Measurements from ENCODE around the gene FMO5. TPM values are rescaled to one million over a fixed set of nuclear protein-coding genes. Genes with fewer than 3 reads are reported as not detected.
"Not testable (repeated sequence)": the region's sequence is repeated elsewhere in the genome, so short reads cannot be mapped to it uniquely, and the experiment has no call there.

The FMO5 gene
- total and polyA plus RNA-seq, 4 donors: 36.0 to 152 (median 99.1) TPM

DNA sequence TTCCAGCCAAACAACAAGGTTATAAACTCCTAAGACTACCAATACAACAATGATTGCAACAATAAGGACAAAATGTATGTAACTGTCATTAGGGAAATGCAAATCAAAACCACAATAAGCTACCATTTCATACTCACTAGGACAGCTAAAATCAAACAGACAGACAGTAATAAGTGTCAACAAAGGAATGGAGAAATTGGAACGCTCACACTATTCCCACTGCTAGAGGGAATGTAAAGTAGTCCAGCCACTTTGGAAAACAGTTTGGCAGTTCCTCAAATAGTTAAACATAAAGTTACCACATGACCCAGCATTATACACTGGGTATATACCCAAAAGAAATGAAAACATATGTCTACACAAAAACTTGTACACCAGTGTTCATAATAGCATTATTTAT is 62.1 kb downstream of the FMO5 start (continued):
- TF ChIP-seq EGR1 (IDR thresholded peaks at IDR 0.05; ENCODE audit: low read depth in 2 of 2): no peak
- TF ChIP-seq NR2F2 (IDR thresholded peaks at IDR 0.05): no peak
- TF ChIP-seq, protein P1, sequence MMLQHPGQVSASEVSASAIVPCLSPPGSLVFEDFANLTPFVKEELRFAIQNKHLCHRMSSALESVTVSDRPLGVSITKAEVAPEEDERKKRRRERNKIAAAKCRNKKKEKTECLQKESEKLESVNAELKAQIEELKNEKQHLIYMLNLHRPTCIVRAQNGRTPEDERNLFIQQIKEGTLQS (IDR thresholded peaks at IDR 0.05): no peak

DNA sequence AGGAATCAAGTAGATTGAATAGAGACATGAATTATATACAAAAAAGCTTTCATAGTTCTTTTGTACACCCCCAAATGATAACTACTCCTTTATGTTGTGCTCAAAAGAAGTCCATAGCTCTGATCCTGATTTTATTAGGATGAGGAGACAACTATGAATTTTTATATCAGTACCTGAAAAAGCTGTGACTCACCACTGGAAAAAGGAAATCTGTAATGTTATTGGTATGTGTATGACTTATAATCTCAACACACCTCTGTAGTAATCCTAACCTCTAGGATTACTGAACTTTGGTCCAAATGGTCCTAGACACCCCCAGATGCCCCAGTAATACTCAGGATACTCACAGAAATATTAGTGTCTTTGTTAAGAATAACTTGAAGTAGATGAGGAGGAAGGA is 63.0 kb downstream of the FMO5 start:
- Histone ChIP-seq H3K9ac (ENCODE audit: low read depth in 1 of 2, low read length in 2 of 2) (no peak overlapping the region), H3K4me1 (ENCODE audit: control insufficient read depth in 4 of 4, insufficient read depth in 4 of 4, low read length in 3 of 4) (no peaks in the 10 kb centered on the region), H3K27me3 (ENCODE audit: control insufficient read depth in 4 of 4, insufficient read depth in 4 of 4, low read length in 3 of 4) (no peaks in the 10 kb centered on the region), H3K36me3 (ENCODE audit: control insufficient read depth in 4 of 4, insufficient read depth in 3 of 4, low read depth in 1 of 4, low read length in 3 of 4) (peaks cover 9 to 70% (median 66%) of the 10 kb centered on the region in 4 donors), H3K4me3 (ENCODE audit: low read depth in 1 of 3, low read length in 3 of 3) (no peak overlapping the region), H3K9me3 (ENCODE audit: control insufficient read depth in 4 of 4, low read length in 3 of 4) (no peaks in the 10 kb centered on the region), H3K27ac (ENCODE audit: low read depth in 1 of 2, low read length in 2 of 2) (no peak overlapping the region)
- TF ChIP-seq RXRA (IDR thresholded peaks at IDR 0.05): no peak
- TF ChIP-seq HNF4A (conservative IDR thresholded peaks at IDR 0.05): no peak
- TF ChIP-seq FOXA1 (IDR thresholded peaks at IDR 0.05): no peak
- TF ChIP-seq, protein P1 (IDR thresholded peaks at IDR 0.05): no peak
- TF ChIP-seq SP1 (IDR thresholded peaks at IDR 0.05): no peak
- TF ChIP-seq JUND (IDR thresholded peaks at IDR 0.05): no peak
- no peak for TF ChIP-seq FOXA2 (IDR thresholded peaks at IDR 0.05)
- TF ChIP-seq HNF4G (IDR thresholded peaks at IDR 0.05): no peak
- no peak for TF ChIP-seq NR2F2 (IDR thresholded peaks at IDR 0.05)
- no peak for DNase-seq (ENCODE audit: low spot score)

DNA sequence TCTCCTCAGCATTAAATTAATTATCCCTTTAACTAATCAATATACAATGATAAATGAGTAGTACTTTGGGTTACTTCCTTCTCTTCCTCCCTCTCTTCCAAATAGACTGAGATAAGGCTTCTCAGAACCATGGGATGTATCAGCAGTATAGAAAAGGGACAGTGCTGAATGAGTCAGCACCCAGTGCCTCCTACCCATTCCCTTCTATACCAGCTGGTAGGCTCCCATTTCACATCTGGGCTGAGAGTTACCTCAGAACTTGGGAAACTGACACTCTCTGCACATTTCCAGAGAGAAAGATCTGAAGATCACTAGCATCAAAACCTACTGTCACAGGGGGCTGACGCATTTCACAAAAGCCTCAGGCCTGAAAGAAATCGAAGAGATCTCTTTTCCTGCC is 68.0 kb downstream of the FMO5 start:
- H3K36me3 ChIP-seq (ENCODE audit: control insufficient read depth in 4 of 4, insufficient read depth in 3 of 4, low read depth in 1 of 4, low read length in 3 of 4): peaks cover 10 to 66% (median 57%) of the 10 kb centered on the region in 4 donors
- not testable (repeated sequence) for H3K27me3 ChIP-seq (ENCODE audit: control insufficient read depth in 4 of 4, insufficient read depth in 4 of 4, low read length in 3 of 4); H3K4me1 ChIP-seq (ENCODE audit: control insufficient read depth in 4 of 4, insufficient read depth in 4 of 4, low read length in 3 of 4); H3K4me3 ChIP-seq (ENCODE audit: low read depth in 1 of 3, low read length in 3 of 3); H3K27ac ChIP-seq (ENCODE audit: low read depth in 1 of 2, low read length in 2 of 2); H3K9me3 ChIP-seq (ENCODE audit: control insufficient read depth in 4 of 4, low read length in 3 of 4); DNase-seq (ENCODE audit: low spot score); H3K9ac ChIP-seq (ENCODE audit: low read depth in 1 of 2, low read length in 2 of 2)
- WGBS: 96% methylated on average over 2 of the region's 2 CpGs

DNA sequence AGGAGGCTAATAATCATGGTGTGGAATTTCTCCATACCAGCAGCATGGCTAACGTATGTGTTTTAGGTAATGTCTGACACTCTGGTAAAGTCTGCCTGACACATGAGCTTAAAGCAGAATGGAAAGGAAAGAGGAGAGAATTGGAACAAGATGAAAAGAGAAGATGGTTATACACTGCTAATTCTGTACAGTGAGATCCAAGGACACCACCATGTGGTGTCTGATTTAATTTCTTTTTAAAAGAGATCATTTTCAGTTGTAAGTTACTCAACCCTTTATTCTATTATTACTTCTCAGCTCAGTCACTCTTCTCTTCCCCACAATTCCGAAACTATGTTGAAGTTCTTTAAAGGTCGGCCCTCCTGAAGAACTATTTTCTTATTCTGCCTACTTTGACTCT is 68.5 kb downstream of the FMO5 start:
- peaks cover 0 to 9% (median 0%) of the 10 kb centered on the region in 4 donors for H3K4me1 ChIP-seq (ENCODE audit: control insufficient read depth in 4 of 4, insufficient read depth in 4 of 4, low read length in 3 of 4)
- peaks cover 10 to 61% (median 52%) of the 10 kb centered on the region in 4 donors for H3K36me3 ChIP-seq (ENCODE audit: control insufficient read depth in 4 of 4, insufficient read depth in 3 of 4, low read depth in 1 of 4, low read length in 3 of 4)
- peak; percentile 60 to 75 for TF ChIP-seq RAD21 (IDR thresholded peaks at IDR 0.05)
- TF ChIP-seq, protein P1 (IDR thresholded peaks at IDR 0.05): no peak
- TF ChIP-seq, protein P2, sequence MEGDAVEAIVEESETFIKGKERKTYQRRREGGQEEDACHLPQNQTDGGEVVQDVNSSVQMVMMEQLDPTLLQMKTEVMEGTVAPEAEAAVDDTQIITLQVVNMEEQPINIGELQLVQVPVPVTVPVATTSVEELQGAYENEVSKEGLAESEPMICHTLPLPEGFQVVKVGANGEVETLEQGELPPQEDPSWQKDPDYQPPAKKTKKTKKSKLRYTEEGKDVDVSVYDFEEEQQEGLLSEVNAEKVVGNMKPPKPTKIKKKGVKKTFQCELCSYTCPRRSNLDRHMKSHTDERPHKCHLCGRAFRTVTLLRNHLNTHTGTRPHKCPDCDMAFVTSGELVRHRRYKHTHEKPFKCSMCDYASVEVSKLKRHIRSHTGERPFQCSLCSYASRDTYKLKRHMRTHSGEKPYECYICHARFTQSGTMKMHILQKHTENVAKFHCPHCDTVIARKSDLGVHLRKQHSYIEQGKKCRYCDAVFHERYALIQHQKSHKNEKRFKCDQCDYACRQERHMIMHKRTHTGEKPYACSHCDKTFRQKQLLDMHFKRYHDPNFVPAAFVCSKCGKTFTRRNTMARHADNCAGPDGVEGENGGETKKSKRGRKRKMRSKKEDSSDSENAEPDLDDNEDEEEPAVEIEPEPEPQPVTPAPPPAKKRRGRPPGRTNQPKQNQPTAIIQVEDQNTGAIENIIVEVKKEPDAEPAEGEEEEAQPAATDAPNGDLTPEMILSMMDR (IDR thresholded peaks at IDR 0.05; ENCODE audit: low read depth, low read length, missing input control): peak; percentile 3
- no peaks in the 10 kb centered on the region for H3K9me3 ChIP-seq (ENCODE audit: control insufficient read depth in 4 of 4, low read length in 3 of 4)
- H3K27me3 ChIP-seq (ENCODE audit: control insufficient read depth in 4 of 4, insufficient read depth in 4 of 4, low read length in 3 of 4): no peaks in the 10 kb centered on the region
- no peak for DNase-seq (ENCODE audit: low spot score)
- no peak overlapping the region for H3K9ac ChIP-seq (ENCODE audit: low read depth in 1 of 2, low read length in 2 of 2)
- 98% methylated on average over 3 of the region's 3 CpGs for WGBS
- no peak overlapping the region for H3K4me3 ChIP-seq (ENCODE audit: low read depth in 1 of 3, low read length in 3 of 3)
- no peak overlapping the region for H3K27ac ChIP-seq (ENCODE audit: low read depth in 1 of 2, low read length in 2 of 2)

Data from liver (tissue), 9 donors.